ENCODE data around the gene CLCN7. TPM values are rescaled to one million over a fixed set of nuclear protein-coding genes. Genes with fewer than 3 reads are reported as not detected.

Gene CLCN7
- total RNA-seq, 1 donor from 2014 or later: 69.9 TPM

DNA sequence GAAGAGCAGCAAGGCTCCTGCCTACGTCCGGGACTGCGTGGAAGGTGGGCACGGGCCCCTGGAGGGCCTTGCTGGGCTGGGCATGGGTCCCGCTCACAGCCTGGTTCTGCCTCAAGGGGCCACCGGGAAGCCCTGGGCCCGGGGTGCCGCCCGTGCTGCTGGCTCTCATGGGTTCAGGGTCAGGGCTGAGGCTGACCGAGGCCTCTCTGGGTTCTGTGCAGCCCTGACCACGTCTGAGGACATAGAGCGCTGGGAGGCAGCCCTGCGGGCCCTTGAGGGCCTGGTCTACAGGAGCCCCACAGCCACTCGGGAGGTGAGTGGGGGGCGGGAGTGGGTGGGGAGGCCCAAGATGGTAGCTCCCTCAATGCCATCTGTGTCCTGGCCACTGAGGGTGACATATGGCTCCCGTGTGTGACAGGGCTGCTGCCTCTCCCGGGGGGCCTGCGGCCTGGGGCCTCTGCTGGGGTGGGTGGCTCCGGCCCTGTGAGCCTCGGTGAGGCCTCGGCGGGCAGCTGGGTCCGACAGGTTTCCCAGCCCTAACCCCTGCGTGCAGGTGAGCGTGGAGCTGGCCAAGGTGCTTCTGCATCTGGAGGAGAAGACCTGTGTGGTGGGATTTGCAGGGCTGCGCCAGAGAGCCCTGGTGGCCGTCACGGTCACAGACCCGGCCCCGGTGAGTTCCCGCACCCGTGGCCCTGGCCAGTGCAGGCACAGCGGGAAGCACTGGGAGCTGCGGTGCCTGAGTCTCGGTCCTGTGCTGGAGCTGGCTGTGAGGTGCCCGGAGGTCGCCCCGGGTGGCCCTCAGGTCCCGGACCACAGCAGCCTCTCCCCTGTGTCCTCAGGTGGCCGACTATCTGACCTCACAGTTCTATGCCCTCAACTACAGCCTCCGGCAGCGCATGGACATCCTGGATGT, 27.5 kb upstream of the CLCN7 start:
- DNase-seq: no peak

DNA sequence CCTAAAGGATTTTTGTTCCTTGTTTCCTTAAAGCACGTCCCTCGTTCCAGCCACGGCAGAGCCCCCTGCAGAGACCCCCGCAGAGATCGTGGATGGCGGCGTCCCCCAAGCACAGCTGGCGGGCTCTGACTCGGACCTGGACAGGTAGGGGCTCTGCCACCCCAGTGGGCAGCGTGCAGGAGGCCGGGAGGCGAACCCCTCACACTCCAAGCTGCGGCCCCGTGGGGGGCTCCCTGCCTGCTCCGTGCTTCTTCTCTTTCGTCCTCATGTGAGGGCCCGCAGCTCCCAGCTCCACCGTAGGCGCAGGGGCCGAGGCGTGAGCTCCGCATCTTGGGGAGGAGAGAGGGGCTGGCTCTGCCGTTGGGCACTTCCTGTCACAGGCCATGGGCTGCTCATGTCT, 26.8 kb upstream of the CLCN7 start:
- no peak for DNase-seq

- DNase-seq: no peak
Observed at GRCh38 chr16:1500465-1501150, 25.8 kb upstream of the CLCN7 start.

DNA sequence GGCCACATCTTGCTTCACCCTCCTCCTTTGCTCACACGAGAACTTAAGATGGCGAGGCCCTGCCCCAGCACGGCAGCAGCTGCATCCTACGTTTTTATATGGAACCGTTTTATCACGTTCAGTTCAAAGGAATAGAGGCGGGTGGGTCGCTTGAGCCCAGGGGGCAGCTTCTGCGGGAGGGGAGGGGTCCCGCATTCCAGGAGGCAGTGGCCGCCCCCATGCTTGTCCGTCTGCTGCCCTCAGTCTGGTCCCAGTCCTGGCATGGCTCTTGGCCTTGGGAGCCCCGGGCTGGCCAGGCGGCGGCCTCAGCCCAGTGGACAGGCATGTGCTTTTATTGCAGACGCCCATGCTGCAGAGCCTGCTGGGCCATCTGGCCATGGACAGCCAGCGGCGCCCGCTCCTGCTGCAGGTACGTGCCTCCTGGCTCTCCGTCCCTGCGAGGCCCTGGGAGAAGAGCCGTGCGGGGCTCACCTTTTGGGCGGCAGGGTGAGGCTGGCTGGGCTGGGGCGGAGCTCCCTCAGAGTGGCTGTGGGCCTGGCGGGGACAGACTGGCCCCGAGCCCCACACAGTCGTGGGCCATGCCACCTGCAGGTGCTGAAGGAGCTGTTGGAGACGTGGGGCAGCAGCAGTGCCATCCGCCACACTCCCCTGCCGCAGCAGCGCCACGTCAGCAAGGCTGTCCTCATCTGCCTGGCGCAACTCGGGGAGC, 25.1 kb upstream of the CLCN7 start:
- DNase-seq: no peak

DNA sequence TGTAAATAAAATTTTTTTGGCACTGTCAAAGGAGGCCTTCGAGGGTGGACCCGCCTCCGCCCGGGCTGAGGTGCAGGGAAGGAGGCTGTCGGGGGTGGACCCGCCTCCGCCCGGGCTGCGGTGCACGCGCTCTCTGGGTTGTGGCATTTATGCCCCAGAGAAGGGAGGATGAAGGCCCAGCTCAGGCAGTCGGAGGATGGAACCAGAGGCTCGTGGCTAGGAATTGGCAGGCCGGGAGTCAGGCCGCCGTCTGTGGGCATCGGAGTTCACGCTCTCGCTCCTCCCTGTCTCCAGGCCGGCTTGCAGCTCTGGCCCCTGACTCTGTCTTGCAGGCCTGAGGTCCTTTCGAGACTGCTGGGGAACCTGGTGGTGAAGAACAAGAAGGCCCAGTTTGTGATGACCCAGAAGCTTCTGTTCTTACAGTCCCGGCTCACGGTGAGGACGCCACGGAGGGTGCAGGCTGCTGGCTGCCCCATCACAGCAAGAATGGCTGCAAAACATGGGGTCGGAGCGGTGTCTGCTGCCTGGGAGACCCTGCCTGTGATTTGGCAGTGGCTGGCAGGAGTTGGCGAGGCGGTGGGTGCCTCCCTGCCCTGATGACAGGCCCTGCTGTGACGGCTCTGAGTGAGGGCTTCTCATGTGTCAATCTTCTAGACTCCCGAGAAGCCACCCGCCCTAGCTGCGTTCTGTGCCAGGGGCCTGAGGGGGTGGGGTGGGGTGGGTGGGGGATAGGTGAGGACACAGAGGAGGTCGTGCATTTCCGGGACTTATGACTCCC, 24.3 kb upstream of the CLCN7 start:
- no peak for DNase-seq

- DNase-seq: no peak
Observed at GRCh38 chr16:1497014-1497598, 22.3 kb upstream of the CLCN7 start.

GRCh38 chr16:1496464-1496863, 21.6 kb upstream of the CLCN7 start:
- DNase-seq: no peak

GRCh38 chr16:1495889-1496262, 21.0 kb upstream of the CLCN7 start:
- no peak for DNase-seq

- DNase-seq: no peak
Observed at GRCh38 chr16:1495211-1495888, 20.5 kb upstream of the CLCN7 start.

DNA sequence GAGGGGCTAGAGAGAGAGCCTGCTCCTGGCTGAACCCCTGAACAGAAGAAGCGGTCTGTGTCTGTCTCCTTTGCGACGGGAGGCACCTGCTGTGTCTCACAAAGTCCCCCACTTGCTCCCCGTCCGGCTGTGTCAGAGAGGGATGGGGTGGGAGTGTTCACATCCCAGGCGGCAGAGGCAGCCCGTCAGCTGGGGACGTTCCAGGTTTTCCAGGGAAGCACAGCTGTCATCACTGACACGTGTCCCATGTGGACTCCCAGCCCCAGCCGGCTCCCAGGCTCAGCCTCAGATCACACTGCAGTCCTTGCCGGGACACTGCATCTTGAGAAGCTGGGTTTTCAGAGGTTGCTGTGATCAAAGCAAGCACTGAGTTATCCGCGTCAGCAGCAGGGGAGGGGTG, 19.9 kb upstream of the CLCN7 start:
- DNase-seq: no peak

GRCh38 chr16:1494129-1494640, 19.4 kb upstream of the CLCN7 start:
- peak; percentile 91 for DNase-seq

GRCh38 chr16:1493746-1494094, 18.9 kb upstream of the CLCN7 start:
- DNase-seq: peak; percentile 30

- DNase-seq: peak; percentile 88
Observed at GRCh38 chr16:1492923-1493745, 18.3 kb upstream of the CLCN7 start, which contains the start of gene TELO2. TELO2 (plus strand) TSS chr16:1493360; CDS start chr16:1494282, 922 bp downstream.

DNA sequence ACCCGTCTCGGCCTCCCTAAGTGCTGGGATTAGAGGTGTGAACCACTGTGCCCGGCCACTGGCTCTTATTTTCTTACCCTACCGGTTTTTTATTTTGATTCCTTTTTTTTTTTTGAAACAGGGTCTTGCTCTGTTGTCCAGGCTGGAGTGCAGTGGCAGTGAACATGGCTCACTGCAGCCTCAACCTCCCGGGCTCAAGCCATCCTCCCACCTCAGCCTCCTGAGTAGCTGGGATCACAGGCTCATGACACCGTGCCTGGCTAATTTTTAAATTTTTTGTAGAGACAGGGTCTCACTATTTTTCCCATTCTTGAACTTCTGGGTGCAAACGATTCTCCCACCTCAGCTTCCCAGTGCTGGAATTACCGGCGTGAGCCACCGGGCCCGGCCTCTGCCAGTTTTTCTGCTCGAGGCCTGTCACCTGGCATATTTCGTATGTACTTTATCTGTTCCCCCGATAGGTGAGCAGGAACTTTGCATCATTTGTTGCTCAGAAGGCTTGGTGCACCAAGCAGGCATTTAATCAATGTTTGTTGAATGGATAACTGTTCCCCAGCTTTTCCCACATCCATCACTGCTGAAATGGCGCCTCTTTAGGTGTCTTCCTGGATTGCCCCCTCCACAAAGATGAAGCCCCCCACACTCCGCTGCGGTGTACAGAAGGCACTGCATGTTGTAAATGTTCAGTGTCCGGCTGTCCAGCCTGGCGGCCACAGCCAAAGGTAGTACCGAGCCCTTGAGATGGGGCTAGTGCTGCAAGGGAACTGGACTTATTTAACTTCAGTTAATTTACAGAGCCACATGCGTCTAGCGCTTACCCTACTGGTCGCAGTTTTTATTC, 17.5 kb upstream of the CLCN7 start:
- no peak for DNase-seq

GRCh38 chr16:1491327-1491726, 16.5 kb upstream of the CLCN7 start:
- no peak for DNase-seq

- DNase-seq: no peak
Observed at GRCh38 chr16:1489077-1489476, 14.2 kb upstream of the CLCN7 start.

DNA sequence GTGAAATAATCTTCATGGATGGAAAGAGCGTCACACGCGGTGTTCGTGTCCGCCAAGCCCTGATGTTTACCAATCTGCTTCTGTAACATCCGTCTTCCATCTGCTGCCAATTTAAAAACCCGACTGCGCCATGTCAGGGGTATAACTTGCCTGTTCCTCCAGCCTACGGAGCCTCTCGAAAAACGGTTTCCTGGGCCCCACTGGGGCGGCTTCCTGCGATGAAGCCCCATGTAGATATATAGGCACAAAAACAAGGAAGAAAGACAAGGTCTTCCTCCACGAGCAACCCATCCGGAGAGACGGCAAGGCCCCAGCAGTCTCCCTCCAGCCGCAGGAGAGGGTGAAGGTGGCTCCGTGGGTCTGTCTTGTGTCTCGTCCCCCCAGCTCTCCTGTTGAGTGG, 13.8 kb upstream of the CLCN7 start, which contains the start of gene PTX4:
TSS of gene PTX4 (minus strand) at position 326 of the 400 bp plus-strand sequence. CDS start at position 291, 35 bp downstream.
- DNase-seq: no peak

GRCh38 chr16:1488054-1488601, 13.3 kb upstream of the CLCN7 start:
- DNase-seq: no peak

Data from dermis blood vessel endothelial cell (primary cell).